H1 (cell line): ENCODE measurements around the gene GLO1.

Source experiments
- CTCF ChIP-seq, 3 experiments: IDR thresholded peaks; 1 replicate in 2 of 3; 2 replicates in 1 of 3; pipeline versions ENCODE4 v1.5.1 to v1.6.1; 2011; ENCODE audit warnings: low read length in 3 of 3, mild to moderate bottlenecking in 3 of 3, inconsistent platforms in 2 of 3, low read depth in 1 of 3, moderate library complexity in 1 of 3; ENCODE audit not compliant: insufficient read depth in 1 of 3; ENCODE audit errors: control extremely low read depth in 1 of 3
- EP300 ChIP-seq, 2 experiments: IDR thresholded peaks; 1 replicate in 1 of 2; 2 replicates in 1 of 2; pipeline ENCODE4 v1.6.1; 2011 to 2012; ENCODE audit warnings: low read depth in 2 of 2, low read length in 2 of 2, mild to moderate bottlenecking in 2 of 2, borderline replicate concordance in 1 of 2, inconsistent platforms in 1 of 2, moderate library complexity in 1 of 2
- POLR2AphosphoS5 ChIP-seq: IDR thresholded peaks from 2 replicates; pipeline ENCODE4 v1.6.1; 2011; ENCODE audit warnings: low read depth, low read length

- TF ChIP-seq EP300 (IDR thresholded peaks at IDR 0.05; ENCODE audit: borderline replicate concordance in 1 of 2, low read depth in 2 of 2, low read length in 2 of 2) (no peak), CTCF (IDR thresholded peaks at IDR 0.05; ENCODE audit: control extremely low read depth in 1 of 3, insufficient read depth in 1 of 3, low read depth in 1 of 3, low read length in 3 of 3) (peak in 2 of 3 experiments; percentile 55 to 70; a peak in 2 of 4 replicates), POLR2AphosphoS5 (no peak)
Measured at GRCh38 chr6:38671885-38672467, 31.0 kb downstream of the GLO1 start.
